Measurements from ENCODE around the gene TANK.

Gene TANK

GRCh38 chr2:161219211-161219610 is 59.0 kb downstream of the TANK start:
- TF ChIP-seq CTCF (conservative IDR thresholded peaks at IDR 0.05; ENCODE audit: control insufficient read depth, insufficient read depth, low read depth, low read length), result no peak
- no peak overlapping the region for H3K4me3 ChIP-seq (ENCODE audit: control insufficient read depth, low read depth, low read length)
- no peak for DNase-seq (ENCODE audit: low read depth)

GRCh38 chr2:161223139-161223732 is 63.0 kb downstream of the TANK start:
- TF ChIP-seq CTCF (conservative IDR thresholded peaks at IDR 0.05; ENCODE audit: control insufficient read depth, insufficient read depth, low read depth, low read length), result peak; percentile 60
- peak; percentile 65 for DNase-seq (ENCODE audit: low read depth)
- H3K4me3 ChIP-seq (ENCODE audit: control insufficient read depth, low read depth, low read length), result no peak overlapping the region

- no peak for TF ChIP-seq CTCF (conservative IDR thresholded peaks at IDR 0.05; ENCODE audit: control insufficient read depth, insufficient read depth, low read depth, low read length)
- H3K4me3 ChIP-seq (ENCODE audit: control insufficient read depth, low read depth, low read length), result no peak overlapping the region
- peak; percentile 33 for DNase-seq (ENCODE audit: low read depth)
Measured at GRCh38 chr2:161228511-161229240, 68.4 kb downstream of the TANK start.

GRCh38 chr2:161230959-161231358 is 70.7 kb downstream of the TANK start:
- no peak for DNase-seq (ENCODE audit: low read depth)
- H3K4me3 ChIP-seq (ENCODE audit: control insufficient read depth, low read depth, low read length), result no peak overlapping the region
- no peak for TF ChIP-seq CTCF (conservative IDR thresholded peaks at IDR 0.05; ENCODE audit: control insufficient read depth, insufficient read depth, low read depth, low read length)

- TF ChIP-seq CTCF (conservative IDR thresholded peaks at IDR 0.05; ENCODE audit: control insufficient read depth, insufficient read depth, low read depth, low read length), result no peak
- H3K4me3 ChIP-seq (ENCODE audit: control insufficient read depth, low read depth, low read length), result no peak overlapping the region
- DNase-seq (ENCODE audit: low read depth), result no peak
Measured at GRCh38 chr2:161232571-161232970, 72.3 kb downstream of the TANK start.

- TF ChIP-seq CTCF (conservative IDR thresholded peaks at IDR 0.05; ENCODE audit: control insufficient read depth, insufficient read depth, low read depth, low read length), result no peak
- no peak overlapping the region for H3K4me3 ChIP-seq (ENCODE audit: control insufficient read depth, low read depth, low read length)
- DNase-seq (ENCODE audit: low read depth), result no peak
Measured at GRCh38 chr2:161233858-161234431, 73.7 kb downstream of the TANK start.
